Upper lobe of right lung (tissue), 1 donor: ENCODE results near the gene ZNF804A. TPM values are rescaled to one million over a fixed set of nuclear protein-coding genes. Genes with fewer than 3 reads are reported as not detected.

Experiments
- ATAC-seq: fragments of 200-7000 bp; cut with Tn5 transposase; one replicate; pipeline ENCODE4 v1.9.1; 2020; ENCODE audit warnings: mild to moderate bottlenecking, moderate library complexity
- DNase-seq: peaks from one replicate; pipeline ENCODE4 v3.0.0-alpha.2; 2020
- H3K27ac ChIP-seq: fragments of 200-600 bp; one replicate; pipeline ENCODE4 v1.8.0; 2022
- H3K27me3 ChIP-seq: fragments of 200-600 bp; one replicate; pipeline ENCODE4 v1.8.0; 2022; ENCODE audit warnings: mild to moderate bottlenecking
- H3K36me3 ChIP-seq: fragments of 200-600 bp; one replicate; pipeline ENCODE4 v1.8.0; 2022
- H3K4me1 ChIP-seq: fragments of 200-600 bp; one replicate; pipeline ENCODE4 v1.8.0; 2022
- H3K4me3 ChIP-seq: fragments of 200-600 bp; one replicate; pipeline ENCODE4 v1.8.0; 2022; ENCODE audit warnings: mild to moderate bottlenecking
- H3K9me3 ChIP-seq: fragments of 200-600 bp; one replicate; pipeline ENCODE4 v1.8.0; 2022
- CTCF ChIP-seq: fragments of 200-600 bp; IDR thresholded peaks from one replicate; pipeline ENCODE4 v1.8.0; 2022; ENCODE audit warnings: antibody characterized with exemption
- intact Hi-C: fragments of 100-400 bp; cut with DNase I; formaldehyde crosslinking; loops from one replicate; pipeline ENCODE4 v1.11.0; 2022
- total RNA-seq: library from RNA; stranded (reverse); fragmentation: NEBNext Ultra II Directional; extraction: Animal tissue kit (Norgen Biotek cat#: 25700); gene quantifications from one replicate; pipeline ENCODE4 v1.2.1, GENCODE V29; 2021
- donor health status: DM: no; HTN: yes; CAD: no; lungs with severe emphysema.

Gene ZNF804A
- total RNA-seq, 1 donor from 2014 or later: 0.78 TPM

DNA sequence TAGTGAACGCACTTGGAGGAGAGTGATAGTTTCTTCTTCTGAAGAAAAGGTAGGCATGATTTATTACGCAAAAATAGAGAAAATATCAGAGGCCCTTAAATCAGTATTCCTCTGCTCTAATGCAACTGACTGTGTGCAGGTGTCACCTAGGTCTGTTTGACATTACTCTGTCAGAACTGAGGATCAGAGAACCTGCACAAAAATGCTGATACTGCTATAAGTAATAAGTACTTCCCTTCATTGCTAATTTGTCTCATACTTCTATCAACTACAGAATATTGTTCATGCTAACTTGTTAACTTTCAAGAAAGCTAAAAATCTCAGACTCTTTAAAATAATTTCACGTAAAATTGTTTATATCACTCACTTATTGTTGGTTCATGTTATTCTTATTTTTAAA, 358.5 kb downstream of the ZNF804A start:
- no peak for ATAC-seq
- Histone ChIP-seq H3K4me3 (no peak overlapping the region), H3K4me1 (no peaks in the 10 kb centered on the region)

GRCh38 chr2:184971546-184972068, 373.3 kb downstream of the ZNF804A start:
- ATAC-seq (no peak), DNase-seq (no peak)
- H3K4me1 ChIP-seq: no peaks in the 10 kb centered on the region
- H3K27ac ChIP-seq: no peak overlapping the region
- no peak for TF ChIP-seq CTCF
- intact Hi-C loops: no loop called here
- H3K36me3 ChIP-seq: no peaks in the 10 kb centered on the region
- no peaks in the 10 kb centered on the region for H3K9me3 ChIP-seq
- H3K4me3 ChIP-seq: no peak overlapping the region
- H3K27me3 ChIP-seq: no peaks in the 10 kb centered on the region

More for the DNA sequence above, 358.5 kb downstream of the ZNF804A start:
- Histone ChIP-seq H3K9me3 (no peaks in the 10 kb centered on the region), H3K27me3 (no peaks in the 10 kb centered on the region), H3K27ac (no peak overlapping the region), H3K36me3 (no peaks in the 10 kb centered on the region)
- intact Hi-C loops: no loop called here
- TF ChIP-seq CTCF: no peak
- DNase-seq: no peak
